Activated T-helper 1 cell treated with Interleukin-2 at 50 U/mL for 16 hours (primary cell): ENCODE data around the gene ACTL7B.
"Not testable (repeated sequence)": the region's sequence is repeated elsewhere in the genome, so short reads cannot be mapped to it uniquely, and the experiment has no call there.

Experiments
- DNase-seq: peaks from one replicate; pipeline ENCODE4 v3.0.0-alpha.2; 2020; ENCODE audit warnings: low read depth

ACTL7B gene

DNA sequence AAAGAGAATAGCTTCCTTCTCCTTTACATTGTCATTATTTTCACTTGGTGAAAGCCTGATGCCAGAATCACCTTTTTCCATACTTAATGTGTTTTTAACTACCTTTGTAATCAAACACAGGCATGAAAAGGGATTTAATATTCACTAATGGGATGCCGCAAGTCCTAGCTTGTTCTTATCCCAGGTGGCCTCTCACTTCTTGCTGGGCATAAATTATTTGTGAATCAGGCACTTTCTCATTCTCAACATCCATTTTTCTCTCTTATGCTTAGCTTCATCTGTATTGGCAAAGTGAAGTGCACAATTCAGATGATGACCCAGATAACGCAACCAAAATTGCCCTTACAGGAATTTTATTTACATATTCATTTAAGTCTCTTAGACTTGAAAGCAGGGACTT lies 10.9 kb downstream of the ACTL7B start:
- DNase-seq: no peak

DNA sequence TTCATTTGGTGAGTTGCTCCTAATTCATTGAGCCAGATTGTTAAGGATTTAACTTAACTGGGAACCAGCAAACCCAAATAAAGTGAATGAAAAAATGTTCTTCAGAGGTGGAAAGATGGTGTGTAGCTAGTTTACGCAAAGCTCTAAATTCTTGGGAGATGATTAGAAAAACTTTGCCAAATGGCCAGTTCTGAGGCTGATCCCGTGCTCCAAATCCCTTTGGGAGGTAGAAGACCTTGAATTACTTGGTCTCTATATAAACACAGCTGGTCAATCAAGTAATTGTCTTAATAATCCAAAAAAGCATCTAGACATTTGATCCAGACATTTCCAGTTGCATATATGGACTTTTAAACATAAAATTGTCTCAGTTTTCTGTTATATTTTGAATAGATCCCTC lies 11.4 kb downstream of the ACTL7B start:
- DNase-seq: no peak

DNA sequence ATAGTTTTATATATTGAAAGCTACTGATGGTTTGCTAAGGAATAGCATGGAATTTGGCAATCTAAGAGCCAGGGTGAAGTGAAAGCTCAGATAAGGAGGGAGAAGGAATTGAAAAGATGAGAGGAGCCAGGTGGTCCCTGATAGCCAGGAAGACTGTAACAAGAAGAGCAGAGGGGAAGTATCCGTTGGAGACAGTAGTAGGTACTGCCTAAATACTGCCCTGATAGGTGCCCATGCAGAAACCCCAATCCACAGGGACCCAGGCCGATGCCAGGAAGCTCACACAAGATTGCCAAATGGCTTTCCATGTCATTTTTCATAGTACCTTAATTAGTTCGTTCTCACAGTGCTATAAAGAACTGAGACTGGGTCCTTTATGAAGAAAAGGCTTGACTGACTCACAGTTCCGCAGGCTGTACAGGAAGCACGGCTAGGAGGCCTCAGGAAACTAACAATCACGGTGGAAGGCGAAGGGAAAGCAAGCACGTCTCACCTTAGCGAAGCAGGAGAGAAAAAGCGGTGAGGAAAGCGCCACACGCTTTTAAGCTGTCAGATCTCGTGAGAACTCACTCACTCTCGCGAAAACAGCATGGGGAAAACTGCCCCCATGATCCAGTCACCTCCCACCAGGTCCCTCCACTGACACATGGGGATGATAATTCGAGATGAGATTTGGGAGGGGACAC lies 13.0 kb downstream of the ACTL7B start:
- no peak for DNase-seq

DNA sequence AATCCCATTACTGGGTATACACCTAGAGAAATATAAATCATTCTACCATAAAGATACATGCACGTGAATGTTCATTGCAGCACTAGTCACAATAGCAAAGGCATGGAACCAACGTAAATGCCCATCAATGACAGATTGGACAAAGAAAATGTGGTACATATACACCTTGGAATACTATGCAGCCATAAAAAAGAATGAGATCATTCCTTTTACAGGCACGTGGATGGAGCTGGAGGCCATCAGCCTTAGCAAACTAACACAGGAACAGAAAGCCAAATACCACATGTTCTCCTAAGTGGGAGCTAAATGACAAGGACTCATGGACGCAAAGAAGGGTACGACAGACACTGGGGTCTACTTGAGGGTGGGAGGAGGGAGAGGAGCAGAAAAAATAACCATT lies 16.2 kb downstream of the ACTL7B start:
- not testable (repeated sequence) for DNase-seq

DNA sequence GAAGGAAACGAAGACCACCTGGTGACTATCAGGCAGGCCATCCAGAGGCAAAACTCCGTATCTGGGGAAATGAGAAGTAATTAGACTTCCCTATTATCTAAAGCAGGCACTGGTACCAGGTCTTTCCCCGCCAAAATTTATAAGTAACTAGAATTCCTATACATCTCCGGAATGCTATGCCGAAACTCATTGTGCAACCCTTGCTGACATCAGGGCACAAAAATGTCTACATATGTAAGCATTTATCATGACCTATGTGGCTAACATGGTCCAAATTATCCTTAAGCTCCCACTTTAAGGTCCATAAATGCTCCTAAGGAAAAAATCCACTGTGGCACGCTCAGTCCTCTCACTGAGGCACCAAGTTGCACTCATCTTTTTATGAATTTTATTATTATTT lies 17.8 kb downstream of the ACTL7B start:
- DNase-seq: no peak

DNA sequence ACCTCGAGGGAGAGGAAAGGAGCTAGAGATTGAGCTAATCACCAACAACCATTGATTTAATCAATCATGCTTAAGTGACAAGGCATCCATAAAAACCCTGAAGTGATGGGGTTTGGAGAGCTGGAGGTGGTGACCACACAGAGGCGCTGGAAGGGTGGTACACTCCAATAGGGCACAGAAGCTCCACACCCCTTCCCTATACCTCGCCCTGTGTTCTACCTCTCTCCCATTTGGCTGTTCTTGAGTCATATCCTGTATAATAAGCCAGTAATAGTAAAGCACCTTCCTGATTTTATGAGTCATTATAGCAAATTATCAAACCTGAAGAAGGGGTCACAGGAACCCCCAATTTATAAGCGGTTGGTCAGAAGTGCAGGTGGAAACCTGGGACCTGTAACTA lies 18.3 kb downstream of the ACTL7B start:
- no peak for DNase-seq

DNA sequence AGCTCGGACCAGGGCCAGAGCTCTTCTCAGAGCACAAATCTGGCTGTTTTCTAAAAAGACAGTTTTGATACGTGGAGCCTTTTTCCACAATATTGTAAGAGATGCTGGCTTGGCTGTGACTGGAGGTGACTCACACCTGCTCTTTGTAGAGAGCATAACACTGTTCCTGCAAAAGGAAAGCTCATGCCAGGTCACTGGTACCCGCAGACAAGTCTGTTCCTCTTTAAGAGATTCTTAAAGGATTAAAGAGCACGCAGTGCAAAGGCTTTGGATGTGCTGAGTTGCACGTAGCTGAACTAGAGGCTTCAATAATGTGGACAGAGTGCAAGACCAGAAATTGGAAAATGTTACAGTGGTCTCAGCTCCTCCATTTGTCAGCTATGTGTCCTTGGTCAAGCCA lies 19.0 kb downstream of the ACTL7B start:
- no peak for DNase-seq

DNA sequence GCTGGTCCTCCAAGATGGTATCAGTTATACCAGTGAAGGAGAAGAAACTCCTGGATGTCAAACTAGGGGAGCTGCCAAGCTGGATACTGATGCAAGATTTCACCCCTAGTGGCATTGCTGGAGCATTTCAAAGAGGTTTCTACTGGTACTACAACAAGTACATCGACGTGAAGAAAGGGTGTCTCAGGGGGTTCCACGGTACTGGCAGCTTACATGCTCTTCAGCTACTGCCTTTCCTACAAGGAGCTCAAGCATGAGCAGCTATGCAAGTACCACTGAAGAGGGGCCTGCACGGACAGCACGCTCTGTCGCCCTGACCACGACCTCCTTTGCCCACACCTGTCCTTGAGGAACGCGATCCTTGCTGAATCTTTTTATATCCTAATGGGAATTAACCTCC lies 19.5 kb downstream of the ACTL7B start:
- no peak for DNase-seq

DNA sequence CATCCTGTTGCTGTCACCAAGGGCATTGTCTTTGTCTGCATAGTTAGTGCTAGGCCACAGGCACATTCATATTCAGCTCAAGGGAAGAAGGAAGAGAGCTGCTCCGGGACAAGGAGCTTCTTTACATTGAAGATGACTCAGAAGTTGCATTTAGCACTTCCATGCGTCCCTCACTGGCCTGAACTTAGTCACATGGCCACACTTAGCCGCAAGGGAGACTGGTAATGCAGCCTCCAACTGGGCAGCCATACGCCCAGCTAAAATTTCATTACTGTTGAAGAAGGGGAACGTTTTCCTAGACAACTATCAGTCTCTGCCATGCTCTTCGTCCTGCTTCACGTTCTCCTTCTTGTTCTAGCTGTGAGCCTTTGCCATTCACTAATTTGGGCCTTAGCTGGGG lies 20.0 kb downstream of the ACTL7B start:
- DNase-seq: no peak

DNA sequence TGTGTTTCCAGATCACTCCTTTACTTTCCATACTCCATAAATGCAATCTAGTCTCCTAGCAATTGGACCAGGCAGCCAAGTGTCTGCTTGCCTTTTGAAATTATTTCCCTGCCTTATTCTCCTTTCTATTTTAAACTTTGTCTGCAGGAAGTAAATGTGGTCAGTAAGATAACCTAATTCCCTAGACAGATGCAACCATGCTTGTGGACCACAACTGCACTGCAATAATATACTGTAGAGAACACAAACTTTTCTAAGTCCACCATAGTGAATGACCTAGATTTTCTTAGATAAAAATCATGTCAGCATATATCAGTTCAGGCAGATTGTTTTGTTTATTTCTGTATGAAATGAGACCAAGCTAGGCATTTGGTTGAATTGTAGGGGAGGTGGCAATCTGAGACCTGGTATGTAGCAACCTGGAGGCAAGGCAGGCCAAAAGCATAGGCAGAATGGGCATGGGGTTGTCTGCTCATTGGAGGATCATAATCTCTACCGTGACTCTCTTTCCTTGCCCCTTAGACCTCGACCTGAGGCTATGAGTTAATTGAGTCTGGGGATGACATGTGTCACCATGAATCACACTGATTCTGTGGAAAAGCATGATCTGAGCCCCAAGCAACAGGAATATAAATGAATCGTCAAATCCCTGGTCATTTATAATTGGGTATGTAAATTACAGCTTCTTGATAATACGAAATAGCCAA lies 20.7 kb downstream of the ACTL7B start:
- no peak for DNase-seq

DNA sequence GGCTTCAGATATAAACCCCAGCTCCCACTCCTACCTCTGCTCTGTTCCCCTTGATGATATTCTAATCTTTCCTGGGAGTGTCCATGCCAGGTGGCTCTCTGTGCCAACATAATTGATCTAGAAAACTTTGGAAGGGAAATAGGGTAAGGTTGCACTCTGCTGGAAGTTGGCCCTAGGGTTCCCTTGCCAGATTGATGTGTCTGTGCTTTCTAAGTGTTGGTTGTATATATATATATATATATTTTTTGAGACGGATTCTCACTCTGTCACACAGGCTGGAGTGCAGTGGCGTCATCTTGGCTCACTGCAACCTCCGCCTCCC lies 23.6 kb downstream of the ACTL7B start:
- no peak for DNase-seq

DNA sequence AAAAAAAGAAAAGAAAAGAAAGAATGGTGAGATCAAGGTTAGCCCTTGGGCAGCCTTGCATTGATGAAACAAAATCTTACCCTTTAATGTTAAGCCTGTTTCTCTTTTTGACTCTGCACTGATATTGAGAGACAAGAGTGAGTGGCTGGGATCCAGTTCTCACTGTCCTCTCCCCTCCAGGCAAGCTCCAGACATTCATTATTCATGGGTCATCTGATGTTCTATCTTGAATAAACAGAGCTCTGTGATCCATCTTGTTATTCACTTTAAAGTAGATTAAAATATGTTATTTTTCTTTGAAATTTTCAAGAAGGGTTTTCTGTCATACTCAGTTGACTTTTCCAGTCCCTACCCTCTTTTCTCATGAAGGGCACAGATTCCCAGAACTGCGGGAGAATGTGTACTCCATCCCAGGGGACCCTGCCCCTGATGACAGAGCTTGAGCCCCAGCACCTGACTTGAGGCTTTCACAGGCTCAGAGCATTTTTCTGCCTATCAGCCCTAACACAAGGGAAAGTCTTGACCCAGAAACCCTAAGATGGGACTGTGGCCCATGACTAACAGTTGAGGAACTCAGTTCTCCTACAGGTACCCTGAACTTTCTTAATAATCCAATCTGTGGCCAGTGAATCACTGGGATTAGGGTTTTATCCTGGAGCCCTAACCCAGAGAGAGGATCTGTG lies 24.1 kb downstream of the ACTL7B start:
- no peak for DNase-seq

DNA sequence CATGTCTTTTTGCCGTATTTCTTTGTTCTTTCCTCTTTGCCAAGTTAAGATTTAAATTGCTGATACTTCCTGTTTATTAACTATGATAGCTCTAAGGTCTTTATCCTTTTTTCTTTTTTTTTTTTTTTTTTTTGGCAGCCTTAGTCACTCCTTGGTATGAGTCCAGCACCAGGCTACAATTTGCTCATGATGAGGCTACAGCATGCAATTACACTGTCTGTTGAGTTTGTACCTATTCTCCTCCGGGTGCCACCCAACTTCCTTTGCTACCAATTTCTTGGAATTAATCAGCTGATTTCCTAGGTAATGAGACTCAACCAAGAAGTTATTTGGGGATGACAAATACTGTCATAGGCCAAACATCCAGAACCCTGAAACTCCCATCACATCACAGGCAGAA lies 25.5 kb downstream of the ACTL7B start:
- no peak for DNase-seq

DNA sequence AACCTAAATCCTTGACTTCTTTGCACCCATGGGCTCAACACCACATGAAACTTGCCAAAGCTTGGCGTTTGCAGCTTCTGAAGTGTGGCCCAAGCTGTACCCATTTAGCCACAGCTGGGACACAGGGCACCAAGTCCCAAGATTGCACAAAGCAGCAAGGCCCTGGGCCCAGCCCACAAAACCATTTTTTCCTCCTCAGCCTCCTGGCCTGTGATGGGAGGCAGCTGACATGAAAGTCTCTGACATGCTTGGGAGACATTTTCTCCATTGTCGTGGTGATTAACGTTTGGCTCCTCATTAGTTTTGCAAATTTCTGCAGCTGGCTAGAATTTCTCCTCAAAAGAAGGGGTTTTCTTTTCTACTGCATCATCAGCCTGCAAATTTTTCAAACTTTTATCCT lies 32.0 kb downstream of the ACTL7B start:
- no peak for DNase-seq

DNA sequence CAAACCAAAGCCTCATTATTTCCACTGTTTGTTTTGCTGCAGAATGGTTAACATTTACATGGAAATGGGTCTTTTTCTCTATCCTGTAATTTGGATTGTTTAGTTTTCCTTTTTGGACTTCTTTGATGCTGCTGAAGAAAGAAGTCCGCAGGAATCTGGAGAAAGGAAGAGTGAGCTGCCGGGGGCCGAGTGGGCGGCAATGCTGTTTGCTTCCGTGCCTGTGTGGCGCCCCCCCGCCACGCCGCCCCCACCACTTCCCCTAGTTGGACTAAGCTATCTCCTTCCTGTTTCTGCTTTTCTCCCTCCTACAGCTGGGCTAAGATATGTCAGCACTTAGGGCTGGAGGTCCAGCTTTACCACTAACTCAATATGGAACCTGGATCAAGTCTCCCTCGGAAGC lies 39.7 kb downstream of the ACTL7B start:
- no peak for DNase-seq

DNA sequence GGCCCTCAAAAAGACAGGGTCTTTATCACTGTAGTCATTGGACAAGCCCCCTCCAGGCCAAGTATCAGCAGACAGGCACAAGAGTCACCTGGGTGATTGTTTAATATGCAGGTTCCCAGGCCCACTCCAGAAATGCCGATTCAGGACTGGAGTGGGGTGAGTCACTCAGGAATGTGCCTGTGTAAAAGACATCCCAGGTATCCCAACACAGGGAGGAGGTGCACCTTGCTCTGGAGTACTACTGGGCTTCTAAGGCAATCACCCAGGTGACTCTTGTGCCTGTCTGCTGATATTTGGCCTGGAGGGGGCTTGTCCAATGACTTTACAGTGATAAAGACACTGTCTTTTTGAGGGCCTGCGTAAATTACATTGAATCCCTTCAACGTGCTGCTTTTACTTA lies 40.6 kb downstream of the ACTL7B start:
- DNase-seq: no peak

DNA sequence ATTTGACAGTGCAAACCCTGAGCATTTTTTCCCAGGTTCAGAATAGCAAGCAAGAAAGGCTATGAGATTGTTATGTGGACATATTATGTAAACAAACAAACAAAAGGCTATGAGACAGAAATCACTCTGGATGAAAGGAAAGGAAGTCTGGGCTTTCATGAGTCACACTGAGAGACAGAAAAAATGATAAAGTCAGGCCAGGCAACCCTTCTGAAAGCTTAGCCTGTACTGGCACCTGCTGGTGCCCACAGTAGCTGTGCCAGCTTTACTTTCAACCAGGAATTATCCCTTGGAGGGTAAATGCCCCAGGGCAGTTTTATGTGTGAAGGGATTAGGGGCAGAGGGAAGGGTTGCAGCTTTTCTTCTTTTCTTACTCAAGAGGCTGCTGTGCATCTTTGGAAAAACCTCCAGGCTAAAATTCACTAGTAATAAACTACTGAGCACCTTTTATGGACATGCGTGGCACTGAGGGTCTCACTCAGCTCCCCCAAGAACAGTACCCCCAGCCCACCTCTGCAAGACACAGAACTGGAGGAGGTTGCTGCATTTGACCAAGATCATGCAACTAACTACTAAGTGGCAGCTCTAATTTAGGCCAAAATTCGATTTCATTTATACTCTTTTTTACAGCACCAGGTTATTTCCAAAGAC lies 41.7 kb downstream of the ACTL7B start:
- no peak for DNase-seq

DNA sequence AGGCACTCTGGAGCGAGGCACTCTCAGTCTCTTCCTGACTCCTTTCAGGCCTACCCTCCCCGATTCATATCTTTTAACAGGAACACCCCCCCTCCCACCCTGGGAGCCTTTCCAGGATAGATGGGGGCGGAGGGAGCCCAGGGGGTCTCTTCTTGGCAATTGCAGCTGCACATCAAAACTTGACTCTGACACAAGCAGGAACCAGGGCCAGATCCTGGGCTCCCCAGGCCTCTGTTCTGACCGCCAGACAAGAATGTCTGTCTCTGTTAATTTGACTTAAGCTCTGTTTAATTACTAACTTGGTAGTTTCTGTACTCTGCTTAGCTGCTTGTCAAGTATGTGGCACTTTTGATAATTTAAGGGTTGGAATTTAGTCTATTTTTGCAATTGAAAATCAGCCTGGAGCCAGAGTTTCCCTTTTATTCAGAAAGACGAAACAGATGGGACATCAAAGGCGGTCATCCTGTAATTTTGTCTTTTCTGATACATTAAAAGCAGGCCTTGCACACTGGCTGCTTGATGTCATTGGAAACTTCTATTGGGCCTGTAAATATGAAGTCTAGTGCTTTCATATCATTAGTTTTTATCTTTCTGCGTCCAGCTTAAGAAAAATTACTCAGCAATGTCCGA lies 43.3 kb downstream of the ACTL7B start:
- DNase-seq: no peak

DNA sequence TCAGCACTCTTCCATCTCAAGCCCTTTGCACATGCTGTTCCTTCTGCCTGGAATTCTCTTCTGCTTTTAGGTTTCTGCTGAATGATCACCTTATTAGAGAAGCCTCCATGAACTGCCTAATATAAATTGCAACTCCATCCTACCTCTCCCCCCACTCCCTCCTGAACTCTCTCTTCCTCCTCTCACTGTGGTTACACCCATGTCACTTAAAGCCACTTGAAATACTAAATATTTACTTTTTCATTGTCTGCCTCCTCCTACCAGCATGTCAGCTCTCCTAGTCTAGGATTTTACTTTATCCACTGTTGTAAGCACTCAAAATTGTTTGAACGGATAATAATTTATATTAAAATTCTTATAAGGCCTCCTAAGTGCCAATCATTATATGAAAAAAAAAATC lies 43.8 kb downstream of the ACTL7B start:
- DNase-seq: no peak

DNA sequence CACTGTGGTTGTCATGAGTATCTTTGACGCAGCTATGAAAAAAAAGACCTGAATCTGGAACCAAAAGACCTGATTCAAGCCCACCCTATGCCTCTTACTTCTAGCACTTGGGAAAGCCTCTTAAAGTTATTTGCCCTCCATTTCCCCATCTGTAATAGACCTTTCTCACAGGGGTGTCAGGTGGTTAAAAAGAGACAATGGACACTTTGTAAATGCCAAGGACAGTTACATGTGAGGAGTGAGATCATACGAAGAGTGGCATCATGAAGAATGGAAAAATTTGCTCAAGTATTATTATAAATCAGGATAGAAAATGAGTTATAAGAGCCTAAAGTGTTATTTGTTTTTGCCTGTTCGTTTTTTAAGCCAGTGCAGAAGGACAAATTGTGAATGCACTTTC lies 46.5 kb downstream of the ACTL7B start:
- no peak for DNase-seq
